ENCODE measurements around the gene RSPH10B. TPM values are rescaled to one million over a fixed set of nuclear protein-coding genes. Genes with fewer than 3 reads are reported as not detected.
"Not testable (repeated sequence)": the region's sequence is repeated elsewhere in the genome, so short reads cannot be mapped to it uniquely, and the experiment has no call there.

RSPH10B gene
- under 1 TPM in 1 of 2 donors, not detected in 1; 0.43 TPM for total RNA-seq

GRCh38 chr7:5970347-5970911 is at the start of gene RSPH10B:
Gene RSPH10B, minus strand, starts transcription at chr7:5970689. Its CDS starts 3,573 bp downstream, at chr7:5967116.
- H3K36me3 Mint-ChIP-seq; DNase-seq (ENCODE audit: low spot score in 2 of 2); H3K9me3 Mint-ChIP-seq; H3K27ac Mint-ChIP-seq: not testable (repeated sequence)
- ATAC-seq = peak in 1 of 2 donors; percentile 31

GRCh38 chr7:6016653-6016966 is 46.1 kb upstream of the RSPH10B start:
- no peak for ATAC-seq
- H3K36me3 Mint-ChIP-seq = peaks cover 0 to 20% of the 10 kb centered on the region in 2 donors
- no peak for DNase-seq (ENCODE audit: low spot score in 2 of 2)
- H3K27ac Mint-ChIP-seq = peak overlapping the region; percentile 38 to 89
- H3K9me3 Mint-ChIP-seq = no peaks in the 10 kb centered on the region

GRCh38 chr7:6015917-6016652 is 45.6 kb upstream of the RSPH10B start:
- DNase-seq (ENCODE audit: low spot score in 2 of 2) (no peak), ATAC-seq (peak; percentile 40 to 43)
- peaks cover 5 to 15% of the 10 kb centered on the region in 2 donors for H3K36me3 Mint-ChIP-seq
- no peaks in the 10 kb centered on the region for H3K9me3 Mint-ChIP-seq
- peak overlapping the region; percentile 57 to 89 for H3K27ac Mint-ChIP-seq

DNA sequence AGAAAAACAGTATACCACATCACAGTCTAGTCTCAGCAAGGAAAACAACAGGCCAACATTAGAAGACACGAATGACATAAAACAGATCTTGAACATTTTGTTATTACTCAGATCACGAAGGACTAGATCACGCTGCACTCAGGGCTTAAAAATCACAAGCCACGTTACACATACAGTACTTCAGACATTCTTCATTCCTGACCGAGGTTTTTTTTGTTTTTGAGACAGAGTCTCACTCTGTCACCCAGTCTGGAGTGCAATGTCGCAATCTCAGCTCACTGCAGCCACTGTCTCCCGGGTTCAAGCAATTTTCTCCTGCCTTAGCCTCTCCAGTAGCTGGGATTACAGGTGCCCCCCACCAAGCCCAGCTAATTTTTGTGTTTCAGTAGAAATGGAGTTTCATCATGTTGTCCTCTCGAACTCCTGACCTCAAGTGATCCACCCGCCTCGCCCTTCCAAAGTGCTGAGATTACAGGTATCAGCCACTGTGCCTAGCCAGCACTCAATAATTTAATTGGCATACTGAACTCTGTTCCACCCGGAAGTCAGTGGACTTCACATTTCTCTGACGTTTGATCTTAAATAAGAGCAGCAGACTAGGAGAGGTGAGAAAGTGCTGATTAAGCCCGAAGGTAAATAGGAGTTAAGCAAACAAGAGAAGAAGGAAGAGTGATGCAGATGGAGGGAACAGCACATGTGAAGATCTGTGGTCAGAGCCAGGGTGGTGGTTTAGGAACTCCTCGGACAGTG is 42.0 kb upstream of the RSPH10B start:
- Mint-ChIP-seq H3K9me3 (no peaks in the 10 kb centered on the region), H3K27ac (no peak overlapping the region), H3K36me3 (peaks cover 6 to 10% of the 10 kb centered on the region in 2 donors)
- ATAC-seq = peak in 1 of 2 donors; percentile 3
- DNase-seq (ENCODE audit: low spot score in 2 of 2) = no peak

DNA sequence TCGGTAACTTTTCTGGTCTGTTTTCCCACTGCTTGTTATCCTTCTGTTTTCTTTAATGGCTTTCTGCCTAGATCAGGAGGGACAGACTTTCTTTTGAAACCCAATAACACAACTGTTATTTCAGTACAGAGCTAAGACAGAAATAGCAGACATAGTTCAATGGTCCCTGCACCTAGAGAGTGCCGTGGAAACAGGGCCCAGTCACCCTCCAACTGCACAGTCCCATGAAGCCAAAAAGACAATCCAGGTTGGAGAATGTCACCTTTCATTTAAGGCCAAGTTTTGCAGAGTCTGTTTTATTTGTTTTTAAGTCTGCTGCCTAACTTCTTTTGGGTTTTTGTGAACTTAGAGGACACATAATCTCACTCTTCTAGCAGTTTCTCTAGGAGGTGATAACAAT is 41.1 kb upstream of the RSPH10B start:
- ATAC-seq = no peak
- Mint-ChIP-seq H3K9me3 (no peaks in the 10 kb centered on the region), H3K27ac (peak overlapping the region in 1 of 2 donors; percentile 31), H3K36me3 (peaks cover 6 to 10% of the 10 kb centered on the region in 2 donors)
- no peak for DNase-seq (ENCODE audit: low spot score in 2 of 2)

DNA sequence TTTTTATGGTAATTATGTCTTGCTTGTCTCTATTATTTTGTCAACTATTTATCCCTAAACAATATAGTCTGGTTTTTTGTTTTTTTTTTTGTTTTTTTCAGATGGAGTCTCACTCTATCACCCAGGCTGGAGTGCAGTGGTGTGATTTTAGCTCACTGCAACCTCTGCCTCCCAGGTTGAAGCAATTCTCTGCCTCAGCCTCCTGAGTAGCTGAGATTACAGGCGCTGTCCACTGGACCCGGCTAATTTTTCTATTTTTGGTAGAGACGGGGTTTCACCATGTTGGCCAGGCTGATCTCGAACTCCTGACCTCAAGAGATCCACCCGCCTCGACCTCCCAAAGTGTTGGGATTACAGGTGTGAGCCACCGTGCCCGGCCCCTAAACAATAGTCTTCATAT is 39.9 kb upstream of the RSPH10B start:
- peak overlapping the region; percentile 79 to 83 for H3K27ac Mint-ChIP-seq
- not testable (repeated sequence) for DNase-seq (ENCODE audit: low spot score in 2 of 2); H3K9me3 Mint-ChIP-seq; ATAC-seq; H3K36me3 Mint-ChIP-seq

DNA sequence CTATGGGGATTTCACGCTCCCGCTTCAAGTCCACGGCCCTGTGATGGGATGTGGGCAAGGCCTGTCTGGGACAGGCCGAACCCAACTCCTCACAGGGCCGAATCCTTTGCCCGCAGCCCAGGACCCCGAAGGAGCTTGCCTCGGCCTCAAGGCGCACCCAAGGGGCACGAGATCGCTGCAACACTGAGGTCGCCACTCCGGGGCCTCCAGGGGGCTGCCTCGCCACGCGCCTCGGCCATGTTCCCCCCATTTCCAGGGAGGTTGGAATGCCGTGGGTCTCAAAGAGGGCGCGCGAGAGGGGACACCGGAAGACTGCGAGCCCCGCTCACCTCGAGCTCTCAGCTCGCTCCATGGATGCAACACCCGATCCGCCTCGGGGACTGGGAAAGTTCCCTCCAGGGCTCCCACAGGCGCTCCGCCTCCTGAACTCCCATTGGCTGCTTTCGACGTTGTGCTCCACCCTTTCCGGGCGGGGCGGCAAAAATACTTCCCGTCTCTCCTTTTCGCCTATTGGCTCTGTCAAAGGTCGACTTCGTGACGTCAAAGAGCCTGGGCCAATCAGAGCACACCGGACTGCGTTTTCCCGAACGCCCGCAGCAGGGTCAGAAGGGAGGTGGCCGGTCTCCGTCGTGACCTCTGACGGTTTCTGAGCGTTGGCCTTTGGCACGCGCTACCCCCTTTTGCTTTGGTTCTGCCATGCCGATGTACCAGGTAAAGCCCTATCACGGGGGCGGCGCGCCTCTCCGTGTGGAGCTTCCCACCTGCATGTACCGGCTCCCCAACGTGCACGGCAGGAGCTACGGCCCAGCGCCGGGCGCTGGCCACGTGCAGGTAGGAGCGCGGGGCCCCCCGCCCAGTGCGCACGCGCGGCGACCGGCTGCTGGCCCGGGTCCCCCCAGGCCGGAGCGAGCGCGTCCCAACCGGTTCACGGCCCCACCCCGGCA is 38.5 kb upstream of the RSPH10B start, which contains the start of the genes AIMP2 and PMS2:
TSS of gene AIMP2 (plus strand) at position 605 of the 944 bp plus-strand sequence. CDS start at position 697, 92 bp downstream.
TSS of gene PMS2 (minus strand) at position 382 of the 944 bp plus-strand sequence. CDS start at position 352, 30 bp downstream.
- peak within 1 kb of the TSS; percentile 79 to 83 for H3K27ac Mint-ChIP-seq
- H3K36me3 Mint-ChIP-seq = peaks cover 0 to 10% of the 10 kb centered on the region in 2 donors
- no peaks in the 10 kb centered on the region for H3K9me3 Mint-ChIP-seq
- peak; percentile 95 to 98 for ATAC-seq
- DNase-seq (ENCODE audit: low spot score in 2 of 2) = peak; percentile 93 to 98

- H3K27ac Mint-ChIP-seq = peak overlapping the region; percentile 77 to 79
- H3K9me3 Mint-ChIP-seq; ATAC-seq; H3K36me3 Mint-ChIP-seq; DNase-seq (ENCODE audit: low spot score in 2 of 2): not testable (repeated sequence)
Observed at GRCh38 chr7:6007835-6008590, 37.5 kb upstream of the RSPH10B start.

GRCh38 chr7:6007386-6007785 is 36.9 kb upstream of the RSPH10B start:
- no peak for DNase-seq (ENCODE audit: low spot score in 2 of 2)
- Mint-ChIP-seq H3K27ac (peak overlapping the region; percentile 49 to 77), H3K36me3 (peaks cover 0 to 10% of the 10 kb centered on the region in 2 donors), H3K9me3 (no peaks in the 10 kb centered on the region)
- ATAC-seq = no peak

DNA sequence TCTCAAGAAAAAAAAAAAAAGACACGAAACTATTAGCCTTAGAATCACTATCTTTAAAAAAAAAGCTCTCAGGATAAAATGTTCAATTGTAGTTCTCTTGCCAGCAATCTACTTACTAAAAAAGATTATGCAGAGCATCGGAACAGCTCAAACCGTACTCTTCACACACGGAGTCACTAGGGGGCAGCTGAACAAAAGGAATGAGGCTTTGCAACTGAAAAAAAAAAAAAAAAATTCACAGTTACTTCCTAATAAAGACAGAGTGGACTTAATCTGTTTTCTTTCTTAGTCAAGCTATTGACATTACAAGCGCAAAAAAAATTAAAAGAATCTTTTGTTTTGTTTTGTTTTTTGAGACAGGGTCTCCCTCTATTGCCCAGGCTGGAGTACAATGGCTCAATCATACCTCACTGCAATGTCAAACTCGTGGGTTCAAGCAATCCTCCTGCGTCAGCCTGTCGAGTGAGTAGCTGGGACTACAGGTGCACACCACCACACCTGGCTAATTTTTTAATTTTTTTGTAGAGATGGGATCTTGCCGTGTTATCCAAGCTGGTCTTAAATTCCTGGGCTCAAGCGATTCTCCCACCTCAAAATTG is 26.8 kb upstream of the RSPH10B start:
- H3K9me3 Mint-ChIP-seq = no peaks in the 10 kb centered on the region
- DNase-seq (ENCODE audit: low spot score in 2 of 2) = no peak
- H3K36me3 Mint-ChIP-seq = peaks cover 0 to 6% of the 10 kb centered on the region in 2 donors
- ATAC-seq = no peak
- H3K27ac Mint-ChIP-seq = no peak overlapping the region

DNA sequence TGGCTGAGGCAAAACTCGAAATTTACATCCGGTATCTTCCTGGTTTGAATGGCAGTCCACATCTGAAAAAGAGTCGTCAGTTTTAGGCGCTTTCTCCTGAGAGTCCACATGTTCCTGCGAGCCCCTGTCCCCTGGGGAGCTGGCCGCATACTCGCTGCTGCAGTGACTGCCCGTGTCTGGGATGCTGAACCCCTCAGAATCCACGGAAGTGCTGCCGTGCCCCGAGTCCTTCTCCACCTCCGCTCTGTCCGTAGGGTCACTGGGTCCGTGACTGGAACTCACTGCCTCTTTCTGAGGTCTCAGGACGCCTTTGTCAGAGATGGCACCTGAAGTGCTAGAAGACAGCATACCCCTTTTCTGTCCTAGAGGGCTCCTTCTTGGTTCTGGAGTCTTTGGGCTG is 16.6 kb upstream of the RSPH10B start:
- H3K36me3 Mint-ChIP-seq; DNase-seq (ENCODE audit: low spot score in 2 of 2); H3K9me3 Mint-ChIP-seq; H3K27ac Mint-ChIP-seq; ATAC-seq: not testable (repeated sequence)

DNA sequence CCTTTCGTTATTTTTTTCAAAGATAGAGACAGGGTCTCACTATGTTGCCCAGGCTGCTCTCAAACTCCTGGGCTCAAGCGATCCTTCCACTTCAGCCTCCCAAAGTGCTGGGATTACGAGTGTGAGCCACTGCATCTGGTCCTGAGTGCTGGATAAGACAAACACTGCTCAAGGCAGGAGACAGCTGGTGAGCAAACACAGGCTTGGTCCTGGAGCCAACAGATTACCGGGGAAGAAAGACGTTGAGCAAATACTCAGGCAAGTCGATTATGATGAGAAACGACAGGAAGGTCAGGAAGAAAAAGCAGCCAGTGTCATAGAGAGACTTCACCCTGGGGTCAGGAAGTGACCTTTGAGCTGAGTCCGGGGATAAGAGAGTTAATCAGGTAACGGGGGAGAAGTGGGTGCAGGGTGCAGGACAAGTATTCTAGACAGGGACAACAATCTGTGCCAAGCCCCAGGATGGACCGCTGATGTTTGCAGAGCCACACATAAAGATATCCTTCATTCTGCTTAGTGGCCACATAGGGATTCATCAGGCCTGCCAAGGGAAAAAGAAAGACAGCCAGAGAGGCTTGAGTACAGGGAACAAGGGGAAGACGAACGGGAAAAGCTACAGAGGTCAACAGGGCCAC is 9.3 kb upstream of the RSPH10B start:
- not testable (repeated sequence) for H3K9me3 Mint-ChIP-seq; DNase-seq (ENCODE audit: low spot score in 2 of 2); ATAC-seq; H3K36me3 Mint-ChIP-seq
- peak overlapping the region in 1 of 2 donors; percentile 34 for H3K27ac Mint-ChIP-seq

DNA sequence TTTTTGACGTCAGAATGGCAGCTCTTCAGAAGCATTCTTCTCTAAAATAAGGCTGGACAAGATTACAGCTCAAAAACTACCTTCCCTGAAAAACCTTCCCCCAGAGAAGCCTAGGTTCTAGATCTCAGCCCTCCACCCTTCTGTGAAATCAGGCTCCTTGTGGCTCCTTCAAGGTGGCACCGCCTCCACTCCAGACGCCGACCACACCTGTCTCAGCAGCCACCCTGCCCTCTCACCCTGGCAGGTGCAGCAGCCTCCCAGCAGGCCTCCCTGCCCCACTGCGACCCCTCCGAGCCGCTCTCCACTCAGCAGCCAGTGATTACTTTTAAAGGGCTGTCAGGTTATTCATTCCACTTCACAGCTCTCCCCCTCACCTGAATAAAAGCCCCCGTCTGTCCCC is 3.1 kb upstream of the RSPH10B start:
- ATAC-seq = peak in 1 of 2 donors; percentile 7

DNA sequence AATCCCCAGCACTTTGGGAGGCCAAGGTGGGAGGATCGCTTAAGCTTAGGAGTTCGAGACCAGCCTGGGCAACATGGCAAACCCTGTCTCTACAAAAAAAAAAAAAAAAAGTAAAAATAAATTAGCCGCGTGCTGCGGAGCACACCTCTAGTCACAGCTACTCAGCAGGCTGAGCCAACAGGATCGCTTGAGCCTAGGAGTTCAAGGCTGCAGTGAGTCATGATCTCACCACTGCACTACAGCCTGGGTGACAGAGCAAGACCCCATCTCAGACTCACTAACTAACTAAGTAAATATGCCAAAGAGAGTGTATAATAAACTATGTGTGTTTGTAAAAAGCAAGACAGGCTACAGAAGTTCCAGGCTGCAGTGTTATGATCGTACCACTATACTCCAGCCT is 6.7 kb downstream of the RSPH10B start:
- H3K9me3 Mint-ChIP-seq; H3K36me3 Mint-ChIP-seq; H3K27ac Mint-ChIP-seq; ATAC-seq; DNase-seq (ENCODE audit: low spot score in 2 of 2): not testable (repeated sequence)

More for the DNA sequence above, 3.1 kb upstream of the RSPH10B start:
- H3K9me3 Mint-ChIP-seq; H3K27ac Mint-ChIP-seq; DNase-seq (ENCODE audit: low spot score in 2 of 2); H3K36me3 Mint-ChIP-seq: not testable (repeated sequence)

DNA sequence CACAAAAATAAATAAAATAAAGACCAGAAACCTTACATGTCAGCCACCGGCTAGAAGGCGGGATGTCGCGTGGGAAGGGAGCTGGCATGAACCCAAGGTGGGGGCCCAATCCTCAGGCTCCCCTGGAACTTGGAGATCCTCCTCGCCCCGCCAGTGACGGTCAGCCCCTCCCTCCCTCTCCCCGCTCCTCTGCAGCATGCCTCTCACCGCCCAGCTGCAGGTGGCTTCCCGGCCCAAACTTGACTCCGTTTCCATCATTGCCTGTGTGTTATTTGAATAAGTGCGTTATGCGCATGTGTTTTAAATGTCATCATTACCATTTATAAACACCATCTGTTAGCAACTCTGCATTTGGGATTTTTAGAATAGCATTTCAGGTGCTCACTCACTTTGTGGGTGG is 7.3 kb downstream of the RSPH10B start:
- not testable (repeated sequence) for H3K27ac Mint-ChIP-seq

More for the DNA sequence above, 7.3 kb downstream of the RSPH10B start:
- H3K9me3 Mint-ChIP-seq; ATAC-seq; H3K36me3 Mint-ChIP-seq; DNase-seq (ENCODE audit: low spot score in 2 of 2): not testable (repeated sequence)

All from activated naive CD4-positive, alpha-beta T cell treated with anti-CD3 and anti-CD28 coated beads, Interleukin-2, amount 50 U/mL, for 72 hours (primary cell).